ENCODE data around the gene PTPRN2.

DNA sequence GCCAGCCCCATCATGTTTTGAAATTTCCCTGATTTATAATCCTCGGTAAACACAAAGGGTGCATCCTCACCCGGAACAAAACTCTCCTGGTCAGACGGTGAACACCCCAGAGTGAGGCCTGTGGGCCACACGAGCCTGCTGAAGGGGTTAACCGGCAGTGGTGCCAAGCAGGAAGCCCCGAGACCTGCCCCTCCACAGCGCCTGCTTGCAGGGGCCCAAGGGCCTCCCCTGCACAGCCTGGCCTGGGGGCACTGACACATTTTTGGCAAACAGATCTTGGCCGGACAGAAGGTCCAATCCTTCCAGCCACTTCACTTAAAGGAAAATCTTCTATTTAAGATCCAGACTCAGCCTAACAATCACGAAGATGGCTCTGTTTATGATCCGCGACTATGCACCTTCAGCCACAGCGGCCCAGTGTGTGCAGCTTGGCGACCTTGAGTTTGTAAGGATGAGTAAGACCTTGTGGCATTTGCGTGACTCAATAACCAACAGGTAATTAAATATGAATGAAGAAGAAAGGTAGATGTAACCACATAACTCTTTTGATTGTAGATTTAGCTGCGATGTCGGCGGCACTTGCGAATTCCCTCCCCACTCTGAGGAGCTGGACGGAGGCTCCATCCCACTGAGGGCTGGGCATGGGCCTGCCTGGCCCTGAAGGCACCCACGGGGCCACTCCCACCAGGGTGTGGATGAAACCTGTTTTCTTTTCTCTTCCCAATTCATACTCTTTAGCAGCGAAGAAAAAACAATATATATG lies 922.6 kb downstream of the PTPRN2 start:
- TF ChIP-seq CTCF (conservative IDR thresholded peaks at IDR 0.05) (no peak), EZH2 (IDR thresholded peaks at IDR 0.05; ENCODE audit: low read depth) (no peak)

Measured in PC-9 (cell line).